Small intestine (tissue), 7 donors: ENCODE results near the gene ZFYVE28. TPM values are rescaled to one million over a fixed set of nuclear protein-coding genes. Genes with fewer than 3 reads are reported as not detected.

Experiments
- DNase-seq, 2 donors: peaks; one replicate each; pipeline versions ENCODE4 v3.0.0 to v3.0.0-alpha.2; 2013
- FAIRE-seq: peaks from 2 replicates; lab custom pipeline; 2012; peaks lifted over from hg19 to GRCh38; lab: Jason Lieb, UNC
- H3K27ac ChIP-seq, 3 donors: one replicate each; pipeline ENCODE4 v1.5.1; 2013; ENCODE audit warnings: low read length in 2 of 3, mild to moderate bottlenecking in 2 of 3, control low read depth in 1 of 3, inconsistent platforms in 1 of 3, low read depth in 1 of 3, moderate library complexity in 1 of 3
- H3K27me3 ChIP-seq, 3 donors: one replicate each; pipeline ENCODE4 v1.6.1; 2013; ENCODE audit warnings: low read length in 3 of 3, inconsistent platforms in 1 of 3; ENCODE audit not compliant: control insufficient read depth in 3 of 3, insufficient read depth in 3 of 3
- H3K36me3 ChIP-seq, 3 donors: one replicate each; pipeline ENCODE4 v1.6.1; 2013; ENCODE audit warnings: low read length in 3 of 3, inconsistent platforms in 1 of 3, low read depth in 1 of 3, mild to moderate bottlenecking in 1 of 3, moderate library complexity in 1 of 3; ENCODE audit not compliant: control insufficient read depth in 3 of 3, insufficient read depth in 2 of 3
- H3K4me1 ChIP-seq, 3 donors: one replicate each; pipeline ENCODE4 v1.6.1; 2013; ENCODE audit warnings: low read length in 2 of 3, inconsistent platforms in 1 of 3, low read depth in 1 of 3, mild to moderate bottlenecking in 1 of 3, moderate library complexity in 1 of 3; ENCODE audit not compliant: control insufficient read depth in 3 of 3, insufficient read depth in 2 of 3
- H3K4me3 ChIP-seq, 3 donors: one replicate each; pipeline ENCODE4 v1.5.1; 2013; ENCODE audit warnings: low read length in 3 of 3, control low read depth in 1 of 3, inconsistent platforms in 1 of 3, low read depth in 1 of 3, mild to moderate bottlenecking in 1 of 3, moderate library complexity in 1 of 3
- H3K9me3 ChIP-seq, 2 donors: one replicate each; pipeline ENCODE4 v1.6.1; 2013; ENCODE audit warnings: low read depth in 1 of 2, low read length in 1 of 2; ENCODE audit not compliant: control insufficient read depth in 2 of 2, insufficient read depth in 1 of 2
- WGBS, 3 donors: extraction: QIAGEN DNeasy Blood & Tissue Kit; methylation state at CpG; one replicate each; pipeline ENCODE4 v1.1.7; 2013; 5-methylcytosine and 5-hydroxymethylcytosine counted together
- polyA plus RNA-seq, 4 donors: library from polyadenylated mRNA; stranded (reverse) in 3 of 4; unstranded in 1 of 4; fragments of 200-250 nt in 3 of 4; fragments of 120-200 nt in 1 of 4; gene quantifications; one replicate each; pipeline versions ENCODE4 v1.2.1 to v1.2.3, GENCODE V29; 2013
- donor health status: healthy with polysubstance abuse.
- donor health status: control.
- donor health status: control.
- donor health status: Bipolar disorder and iron deficiency.
- donor health status: healthy.

The ZFYVE28 gene
- polyA plus RNA-seq, 4 donors: 8.6 to 29.5 (median 12.8) TPM

GRCh38 chr4:2390146-2390545, 28.3 kb downstream of the ZFYVE28 start:
- Histone ChIP-seq H3K9me3 (no peaks in the 10 kb centered on the region), H3K36me3 (no peaks in the 10 kb centered on the region), H3K4me1 (peaks cover 0 to 7% (median 5%) of the 10 kb centered on the region in 3 donors), H3K27me3 (peaks cover 0 to 2% (median 0%) of the 10 kb centered on the region in 3 donors), H3K4me3 (no peak overlapping the region), H3K27ac (no peak overlapping the region)
- no peak for DNase-seq
- WGBS, 3 donors: 59 to 71% (median 69%) methylated on average over 9 of the region's 9 CpGs
- FAIRE-seq: no peak

GRCh38 chr4:2389691-2390090, 28.8 kb downstream of the ZFYVE28 start:
- FAIRE-seq (no peak), DNase-seq (no peak)
- Histone ChIP-seq H3K27ac (no peak overlapping the region), H3K36me3 (no peaks in the 10 kb centered on the region), H3K4me3 (no peak overlapping the region), H3K27me3 (peaks cover 0 to 2% (median 0%) of the 10 kb centered on the region in 3 donors), H3K4me1 (peaks cover 0 to 7% (median 5%) of the 10 kb centered on the region in 3 donors), H3K9me3 (no peaks in the 10 kb centered on the region)
- WGBS, 3 donors: 81 to 89% (median 86%) methylated on average over 9 of the region's 9 CpGs

- Histone ChIP-seq H3K4me1 (peaks cover 0 to 5% (median 0%) of the 10 kb centered on the region in 3 donors), H3K27me3 (peaks cover 0 to 2% (median 0%) of the 10 kb centered on the region in 3 donors), H3K36me3 (no peaks in the 10 kb centered on the region), H3K27ac (no peak overlapping the region), H3K4me3 (no peak overlapping the region), H3K9me3 (no peaks in the 10 kb centered on the region)
- 64 to 84% (median 80%) methylated on average over 9 of the region's 9 CpGs for WGBS, 3 donors
- no peak for FAIRE-seq
- no peak for DNase-seq
Measured at GRCh38 chr4:2388429-2389182, 29.8 kb downstream of the ZFYVE28 start.

- Histone ChIP-seq H3K36me3 (no peaks in the 10 kb centered on the region), H3K27me3 (peaks cover 0 to 2% (median 0%) of the 10 kb centered on the region in 3 donors), H3K4me1 (no peaks in the 10 kb centered on the region), H3K9me3 (no peaks in the 10 kb centered on the region), H3K4me3 (no peak overlapping the region), H3K27ac (no peak overlapping the region)
- FAIRE-seq (no peak), DNase-seq (no peak)
- WGBS, 3 donors: 92 to 95% (median 92%) methylated on average over 12 of the region's 12 CpGs
Measured at GRCh38 chr4:2387829-2388228, 30.6 kb downstream of the ZFYVE28 start.

GRCh38 chr4:2387218-2387617, 31.2 kb downstream of the ZFYVE28 start:
- WGBS, 3 donors: 93 to 96% (median 94%) methylated on average over 17 of the region's 17 CpGs
- peaks cover 0 to 2% (median 0%) of the 10 kb centered on the region in 3 donors for H3K27me3 ChIP-seq
- no peaks in the 10 kb centered on the region for H3K4me1 ChIP-seq
- FAIRE-seq (no peak), DNase-seq (no peak)
- no peaks in the 10 kb centered on the region for H3K9me3 ChIP-seq
- no peak overlapping the region for H3K4me3 ChIP-seq
- H3K27ac ChIP-seq: no peak overlapping the region
- no peaks in the 10 kb centered on the region for H3K36me3 ChIP-seq

GRCh38 chr4:2386717-2387116, 31.7 kb downstream of the ZFYVE28 start:
- no peak for FAIRE-seq
- 91 to 94% (median 92%) methylated on average over 15 to 19 of the region's 19 CpGs for WGBS, 3 donors

GRCh38 chr4:2385516-2385915, 32.9 kb downstream of the ZFYVE28 start:
- DNase-seq: no peak
- WGBS, 3 donors: 71 to 87% (median 83%) methylated on average over 8 of the region's 8 CpGs

More at GRCh38 chr4:2386717-2387116, 31.7 kb downstream of the ZFYVE28 start:
- peaks cover 0 to 2% (median 0%) of the 10 kb centered on the region in 3 donors for H3K27me3 ChIP-seq
- no peak overlapping the region for H3K27ac ChIP-seq
- DNase-seq: no peak
- H3K36me3 ChIP-seq: no peaks in the 10 kb centered on the region
- no peak overlapping the region for H3K4me3 ChIP-seq
- H3K4me1 ChIP-seq: no peaks in the 10 kb centered on the region
- H3K9me3 ChIP-seq: no peaks in the 10 kb centered on the region

GRCh38 chr4:2384245-2384644, 34.2 kb downstream of the ZFYVE28 start:
- FAIRE-seq: no peak
- no peak overlapping the region for H3K4me3 ChIP-seq
- no peaks in the 10 kb centered on the region for H3K4me1 ChIP-seq
- H3K9me3 ChIP-seq: no peaks in the 10 kb centered on the region
- 80 to 91% (median 86%) methylated on average over 6 of the region's 6 CpGs for WGBS, 3 donors
- H3K27ac ChIP-seq: no peak overlapping the region
- no peak for DNase-seq
- no peaks in the 10 kb centered on the region for H3K36me3 ChIP-seq
- no peaks in the 10 kb centered on the region for H3K27me3 ChIP-seq

More at GRCh38 chr4:2385516-2385915, 32.9 kb downstream of the ZFYVE28 start:
- no peak overlapping the region for H3K27ac ChIP-seq
- H3K4me3 ChIP-seq: no peak overlapping the region
- H3K9me3 ChIP-seq: no peaks in the 10 kb centered on the region
- no peaks in the 10 kb centered on the region for H3K36me3 ChIP-seq
- FAIRE-seq: no peak
- no peaks in the 10 kb centered on the region for H3K4me1 ChIP-seq
- no peaks in the 10 kb centered on the region for H3K27me3 ChIP-seq
